ENCODE data around the gene CXCR2.
"Not testable (repeated sequence)": the region's sequence is repeated elsewhere in the genome, so short reads cannot be mapped to it uniquely, and the experiment has no call there.

The CXCR2 gene

GRCh38 chr2:218125626-218126080, at the start of gene CXCR2:
Gene CXCR2 (plus strand): TSS chr2:218126028. CDS start chr2:218134802, 8,774 bp downstream.
- no peak for DNase-seq (ENCODE audit: extremely low read depth in 1 of 2, low read depth in 1 of 2)

GRCh38 chr2:218077464-218078216, 48.2 kb upstream of the CXCR2 start:
- no peak for DNase-seq (ENCODE audit: extremely low read depth in 1 of 2, low read depth in 1 of 2)

- no peak for DNase-seq (ENCODE audit: extremely low read depth in 1 of 2, low read depth in 1 of 2)
Measured at GRCh38 chr2:218079943-218080913, 45.6 kb upstream of the CXCR2 start.

GRCh38 chr2:218081063-218081462, 44.8 kb upstream of the CXCR2 start:
- no peak for DNase-seq (ENCODE audit: extremely low read depth in 1 of 2, low read depth in 1 of 2)

- no peak for DNase-seq (ENCODE audit: extremely low read depth in 1 of 2, low read depth in 1 of 2)
Measured at GRCh38 chr2:218081695-218082094, 44.1 kb upstream of the CXCR2 start.

GRCh38 chr2:218082586-218083351, 43.1 kb upstream of the CXCR2 start:
- no peak for DNase-seq (ENCODE audit: extremely low read depth in 1 of 2, low read depth in 1 of 2)

GRCh38 chr2:218083352-218083676, 42.5 kb upstream of the CXCR2 start:
- DNase-seq (ENCODE audit: extremely low read depth in 1 of 2, low read depth in 1 of 2): no peak

- DNase-seq (ENCODE audit: extremely low read depth in 1 of 2, low read depth in 1 of 2): no peak
Measured at GRCh38 chr2:218086478-218086877, 39.4 kb upstream of the CXCR2 start.

GRCh38 chr2:218089259-218089658, 36.6 kb upstream of the CXCR2 start:
- DNase-seq (ENCODE audit: extremely low read depth in 1 of 2, low read depth in 1 of 2): no peak

- DNase-seq (ENCODE audit: extremely low read depth in 1 of 2, low read depth in 1 of 2): no peak
Measured at GRCh38 chr2:218091746-218092145, 34.1 kb upstream of the CXCR2 start.

GRCh38 chr2:218093879-218094278, 31.9 kb upstream of the CXCR2 start:
- DNase-seq (ENCODE audit: extremely low read depth in 1 of 2, low read depth in 1 of 2): no peak

GRCh38 chr2:218095853-218096252, 30.0 kb upstream of the CXCR2 start:
- DNase-seq (ENCODE audit: extremely low read depth in 1 of 2, low read depth in 1 of 2): no peak

GRCh38 chr2:218097975-218098374, 27.9 kb upstream of the CXCR2 start:
- no peak for DNase-seq (ENCODE audit: extremely low read depth in 1 of 2, low read depth in 1 of 2)

- DNase-seq (ENCODE audit: extremely low read depth in 1 of 2, low read depth in 1 of 2): not testable (repeated sequence)
Measured at GRCh38 chr2:218108834-218109233, 17.0 kb upstream of the CXCR2 start.

- DNase-seq (ENCODE audit: extremely low read depth in 1 of 2, low read depth in 1 of 2): not testable (repeated sequence)
Measured at GRCh38 chr2:218121789-218122188, 4.0 kb upstream of the CXCR2 start.

GRCh38 chr2:218122286-218122685, 3.5 kb upstream of the CXCR2 start:
- DNase-seq (ENCODE audit: extremely low read depth in 1 of 2, low read depth in 1 of 2): not testable (repeated sequence)

GRCh38 chr2:218123986-218124385, 1.8 kb upstream of the CXCR2 start:
- no peak for DNase-seq (ENCODE audit: extremely low read depth in 1 of 2, low read depth in 1 of 2)

- no peak for DNase-seq (ENCODE audit: extremely low read depth in 1 of 2, low read depth in 1 of 2)
Measured at GRCh38 chr2:218125095-218125494, 733 bp upstream of the CXCR2 start.

GRCh38 chr2:218127929-218128455, 2.2 kb downstream of the CXCR2 start:
- DNase-seq (ENCODE audit: extremely low read depth in 1 of 2, low read depth in 1 of 2): no peak

GRCh38 chr2:218128781-218129457, 3.1 kb downstream of the CXCR2 start:
- no peak for DNase-seq (ENCODE audit: extremely low read depth in 1 of 2, low read depth in 1 of 2)
